Ishikawa (cell line): Measurements from ENCODE around the gene REN.

ENCODE experiments used
- CEBPB ChIP-seq: IDR thresholded peaks from 2 replicates; pipeline ENCODE4 v1.6.1; 2012
- EP300 ChIP-seq: IDR thresholded peaks from 2 replicates; pipeline ENCODE4 v1.6.1; 2012; ENCODE audit warnings: borderline replicate concordance
- TF ChIP-seq, protein P1 (sequence below): IDR thresholded peaks from 2 replicates; pipeline ENCODE4 v1.6.1; 2012

DNA sequence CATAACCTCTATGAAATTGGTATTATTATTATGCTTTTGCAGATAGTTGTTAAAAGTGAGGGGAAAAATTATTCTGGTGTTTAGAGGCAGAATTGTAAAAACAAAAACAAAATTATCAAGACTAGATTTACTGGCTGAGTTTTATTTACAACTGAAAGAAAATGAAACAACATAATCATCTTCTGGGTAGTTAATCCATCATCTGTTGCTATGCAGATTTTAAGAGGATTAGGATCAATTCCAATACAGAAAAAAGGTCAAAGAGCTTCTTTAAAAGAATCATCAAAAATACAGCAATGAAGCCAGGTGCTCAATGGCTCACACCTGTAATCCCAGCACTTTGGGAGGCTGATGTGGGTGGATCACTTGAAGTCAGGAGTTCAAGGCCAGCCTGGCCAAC lies 39.3 kb upstream of the REN start:
- TF ChIP-seq, protein P1, sequence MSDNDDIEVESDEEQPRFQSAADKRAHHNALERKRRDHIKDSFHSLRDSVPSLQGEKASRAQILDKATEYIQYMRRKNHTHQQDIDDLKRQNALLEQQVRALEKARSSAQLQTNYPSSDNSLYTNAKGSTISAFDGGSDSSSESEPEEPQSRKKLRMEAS, result no peak
- TF ChIP-seq CEBPB (no peak), EP300 (no peak)
